ENCODE measurements around the gene GGACT. TPM values are rescaled to one million over a fixed set of nuclear protein-coding genes. Genes with fewer than 3 reads are reported as not detected.

GGACT gene
- total RNA-seq, 1 experiment from 2014 or later: 2.5 TPM

DNA sequence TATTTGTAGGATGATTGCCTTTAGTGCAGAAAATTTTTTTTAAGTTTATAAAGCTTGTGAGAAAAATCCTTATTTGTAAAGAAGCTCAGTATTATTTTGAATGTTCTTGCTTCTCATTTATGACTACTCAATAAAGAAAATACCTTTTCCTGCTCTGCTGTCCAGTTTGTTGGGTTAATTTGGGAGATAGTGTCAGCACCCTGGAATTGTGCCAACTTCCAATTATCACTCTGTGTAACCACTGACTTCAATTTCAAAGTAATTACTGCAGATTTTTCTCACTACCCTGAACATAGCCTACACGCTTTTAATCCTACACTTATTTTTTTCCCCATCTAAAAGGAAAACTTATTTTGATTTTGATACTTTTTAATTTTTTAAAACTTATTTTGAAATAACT lies 93.1 kb downstream of the GGACT start:
- in situ Hi-C loops (cut with HindIII; ENCODE audit: low pct_unique_long_range_greater_than_20kb, low sequenced_read_pairs): no loop called here
- no peak overlapping the region for H3K4me3 ChIP-seq (ENCODE audit: low read depth in 2 of 2, low read length in 2 of 2)
- no TSS peak for BruUV-seq (replicated peaks)
- no peaks in the 10 kb centered on the region for H3K36me3 ChIP-seq (ENCODE audit: control insufficient read depth, insufficient read depth, low read length)
- no peaks in the 10 kb centered on the region; the same call in 1 of the 2 replicates for H3K4me1 ChIP-seq (ENCODE audit: control insufficient read depth, insufficient read depth, low read length)
- CTCF ChIA-PET: no interaction called here
- DNase-seq (ENCODE audit: low read depth, low spot score) (no peak), ATAC-seq (no peak)
- no peaks in the 10 kb centered on the region for H3K27me3 ChIP-seq (ENCODE audit: control insufficient read depth, insufficient read depth, low read length)
- TF ChIP-seq SIN3A (IDR thresholded peaks at IDR 0.05; ENCODE audit: borderline replicate concordance, insufficient read depth, low read depth, low read length) (no peak), TCF7L2 (IDR thresholded peaks at IDR 0.05; ENCODE audit: low read depth, low read length) (no peak)
- TF ChIP-seq, protein P1, sequence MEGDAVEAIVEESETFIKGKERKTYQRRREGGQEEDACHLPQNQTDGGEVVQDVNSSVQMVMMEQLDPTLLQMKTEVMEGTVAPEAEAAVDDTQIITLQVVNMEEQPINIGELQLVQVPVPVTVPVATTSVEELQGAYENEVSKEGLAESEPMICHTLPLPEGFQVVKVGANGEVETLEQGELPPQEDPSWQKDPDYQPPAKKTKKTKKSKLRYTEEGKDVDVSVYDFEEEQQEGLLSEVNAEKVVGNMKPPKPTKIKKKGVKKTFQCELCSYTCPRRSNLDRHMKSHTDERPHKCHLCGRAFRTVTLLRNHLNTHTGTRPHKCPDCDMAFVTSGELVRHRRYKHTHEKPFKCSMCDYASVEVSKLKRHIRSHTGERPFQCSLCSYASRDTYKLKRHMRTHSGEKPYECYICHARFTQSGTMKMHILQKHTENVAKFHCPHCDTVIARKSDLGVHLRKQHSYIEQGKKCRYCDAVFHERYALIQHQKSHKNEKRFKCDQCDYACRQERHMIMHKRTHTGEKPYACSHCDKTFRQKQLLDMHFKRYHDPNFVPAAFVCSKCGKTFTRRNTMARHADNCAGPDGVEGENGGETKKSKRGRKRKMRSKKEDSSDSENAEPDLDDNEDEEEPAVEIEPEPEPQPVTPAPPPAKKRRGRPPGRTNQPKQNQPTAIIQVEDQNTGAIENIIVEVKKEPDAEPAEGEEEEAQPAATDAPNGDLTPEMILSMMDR (IDR thresholded peaks at IDR 0.05): no peak
- intact Hi-C loops (cut with micrococcal nuclease; ENCODE audit: unreplicated experiment): no loop called here
- no peaks in the 10 kb centered on the region for H3K9me3 ChIP-seq (ENCODE audit: control insufficient read depth, insufficient read depth, low read depth, low read length)
- no peak overlapping the region for H3K27ac ChIP-seq (ENCODE audit: low read length)
- POLR2A ChIA-PET: no interaction called here

DNA sequence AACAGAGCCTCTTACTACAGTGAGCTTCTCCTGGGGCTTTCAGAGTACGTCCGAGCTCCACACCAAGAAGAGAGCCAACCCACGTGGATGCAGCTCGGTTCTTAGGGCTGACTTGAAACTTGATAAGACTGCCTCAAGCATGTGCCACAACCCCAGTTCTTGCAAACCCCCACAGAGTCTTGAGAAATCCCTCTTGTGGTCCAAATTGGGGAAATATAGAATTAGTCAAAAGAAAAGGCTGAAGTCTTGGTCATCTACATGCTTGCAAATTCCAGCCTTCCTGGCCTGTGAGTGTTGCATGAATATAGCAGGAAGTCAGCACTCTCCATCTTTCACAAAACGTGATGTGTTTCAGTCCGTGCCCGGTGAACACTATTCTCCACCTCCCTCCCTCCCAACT lies 95.2 kb downstream of the GGACT start:
- POLR2A ChIA-PET: no interaction called here
- TF ChIP-seq, protein P2, sequence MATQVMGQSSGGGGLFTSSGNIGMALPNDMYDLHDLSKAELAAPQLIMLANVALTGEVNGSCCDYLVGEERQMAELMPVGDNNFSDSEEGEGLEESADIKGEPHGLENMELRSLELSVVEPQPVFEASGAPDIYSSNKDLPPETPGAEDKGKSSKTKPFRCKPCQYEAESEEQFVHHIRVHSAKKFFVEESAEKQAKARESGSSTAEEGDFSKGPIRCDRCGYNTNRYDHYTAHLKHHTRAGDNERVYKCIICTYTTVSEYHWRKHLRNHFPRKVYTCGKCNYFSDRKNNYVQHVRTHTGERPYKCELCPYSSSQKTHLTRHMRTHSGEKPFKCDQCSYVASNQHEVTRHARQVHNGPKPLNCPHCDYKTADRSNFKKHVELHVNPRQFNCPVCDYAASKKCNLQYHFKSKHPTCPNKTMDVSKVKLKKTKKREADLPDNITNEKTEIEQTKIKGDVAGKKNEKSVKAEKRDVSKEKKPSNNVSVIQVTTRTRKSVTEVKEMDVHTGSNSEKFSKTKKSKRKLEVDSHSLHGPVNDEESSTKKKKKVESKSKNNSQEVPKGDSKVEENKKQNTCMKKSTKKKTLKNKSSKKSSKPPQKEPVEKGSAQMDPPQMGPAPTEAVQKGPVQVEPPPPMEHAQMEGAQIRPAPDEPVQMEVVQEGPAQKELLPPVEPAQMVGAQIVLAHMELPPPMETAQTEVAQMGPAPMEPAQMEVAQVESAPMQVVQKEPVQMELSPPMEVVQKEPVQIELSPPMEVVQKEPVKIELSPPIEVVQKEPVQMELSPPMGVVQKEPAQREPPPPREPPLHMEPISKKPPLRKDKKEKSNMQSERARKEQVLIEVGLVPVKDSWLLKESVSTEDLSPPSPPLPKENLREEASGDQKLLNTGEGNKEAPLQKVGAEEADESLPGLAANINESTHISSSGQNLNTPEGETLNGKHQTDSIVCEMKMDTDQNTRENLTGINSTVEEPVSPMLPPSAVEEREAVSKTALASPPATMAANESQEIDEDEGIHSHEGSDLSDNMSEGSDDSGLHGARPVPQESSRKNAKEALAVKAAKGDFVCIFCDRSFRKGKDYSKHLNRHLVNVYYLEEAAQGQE (IDR thresholded peaks at IDR 0.05; ENCODE audit: insufficient read depth in 1 of 2, low read depth in 2 of 2, low read length in 1 of 2): no peak
- TF ChIP-seq, protein P1 (IDR thresholded peaks at IDR 0.05): no peak
- TF ChIP-seq POLR2AphosphoS5 (IDR thresholded peaks at IDR 0.05; ENCODE audit: low read depth, low read length): no peak
- TF ChIP-seq TCF7L2 (IDR thresholded peaks at IDR 0.05; ENCODE audit: low read depth, low read length): no peak
- no peak for TF ChIP-seq SIN3A (IDR thresholded peaks at IDR 0.05; ENCODE audit: borderline replicate concordance, insufficient read depth, low read depth, low read length)
- intact Hi-C loops (cut with micrococcal nuclease; ENCODE audit: unreplicated experiment): no loop called here
- no peaks in the 10 kb centered on the region for H3K27me3 ChIP-seq (ENCODE audit: control insufficient read depth, insufficient read depth, low read length)
- no peaks in the 10 kb centered on the region for H3K36me3 ChIP-seq (ENCODE audit: control insufficient read depth, insufficient read depth, low read length)
- no peak for DNase-seq (ENCODE audit: low read depth, low spot score)
- in situ Hi-C loops (cut with HindIII; ENCODE audit: low pct_unique_long_range_greater_than_20kb, low sequenced_read_pairs): no loop called here
- no peaks in the 10 kb centered on the region; the same call in 1 of the 2 replicates for H3K4me1 ChIP-seq (ENCODE audit: control insufficient read depth, insufficient read depth, low read length)
- no peaks in the 10 kb centered on the region for H3K9me3 ChIP-seq (ENCODE audit: control insufficient read depth, insufficient read depth, low read depth, low read length)
- ATAC-seq: no peak
- no peak overlapping the region for H3K27ac ChIP-seq (ENCODE audit: low read length)
- BruUV-seq (replicated peaks): no TSS peak
- CTCF ChIA-PET: no interaction called here
- no peak overlapping the region for H3K4me3 ChIP-seq (ENCODE audit: low read depth in 2 of 2, low read length in 2 of 2)

Data from Panc1 (cell line).